Endothelial cell of umbilical vein (primary cell): ENCODE data around the gene THBS1. TPM values are rescaled to one million over a fixed set of nuclear protein-coding genes. Genes with fewer than 3 reads are reported as not detected.

Experiments used
- BruUV-seq: library from RNA; stranded (reverse); fragments of 400-500 nt; replicated peaks from 2 replicates; lab custom pipeline; 2021; lab: Mats Ljungman, UMichigan
- CTCF ChIA-PET: fragments of 300-600, 350-600 bp; sonication (Branson Sonifier 250); formaldehyde crosslinking; loops from one replicate; lab custom pipeline; 2021; ENCODE audit warnings: antibody characterized with exemption, inconsistent platforms; lab: Charles Lee
- POLR2A ChIA-PET: fragments of 300-600, 350-600 bp; sonication (Branson Sonifier 250); formaldehyde crosslinking; loops from one replicate; lab custom pipeline; 2021; ENCODE audit warnings: antibody characterized with exemption, inconsistent platforms; lab: Charles Lee
- DNase-seq: peaks from one replicate; pipeline ENCODE4 v3.0.0-alpha.2; 2011; ENCODE audit warnings: low read depth, low spot score
- FAIRE-seq: peaks from 2 replicates; lab custom pipeline; 2011; peaks lifted over from hg19 to GRCh38; lab: Jason Lieb, UNC
- H2AFZ ChIP-seq: 2 replicates; pipeline ENCODE4 v1.6.0; 2012; ENCODE audit warnings: low read depth, low read length, control low read depth, inconsistent platforms
- H3K27ac ChIP-seq: 2 replicates; pipeline ENCODE4 v1.5.1; 2011; ENCODE audit warnings: low read depth, mild to moderate bottlenecking, control low read depth, low read length, moderate library complexity; ENCODE audit not compliant: insufficient read depth
- H3K27me3 ChIP-seq, 2 experiments: 2 replicates each; pipeline versions ENCODE4 v1.6.0 to v1.6.1; 2011; ENCODE audit warnings: low read length in 2 of 2, mixed read lengths in 1 of 2; ENCODE audit not compliant: control insufficient read depth in 2 of 2, insufficient read depth in 2 of 2
- H3K36me3 ChIP-seq, 2 experiments: 2 replicates in 1 of 2; 3 replicates in 1 of 2; pipeline ENCODE4 v1.5.1; 2011; ENCODE audit warnings: low read length in 2 of 2, mild to moderate bottlenecking in 1 of 2, moderate library complexity in 1 of 2; ENCODE audit not compliant: control insufficient read depth in 2 of 2, insufficient read depth in 2 of 2; ENCODE audit errors: extremely low read depth in 1 of 2
- H3K4me1 ChIP-seq: 3 replicates; pipeline ENCODE4 v1.5.1; 2011; ENCODE audit warnings: mild to moderate bottlenecking, low read length; ENCODE audit not compliant: control insufficient read depth, insufficient read depth; ENCODE audit errors: extremely low read depth
- H3K4me2 ChIP-seq: 2 replicates; pipeline ENCODE4 v1.6.1; 2011; ENCODE audit warnings: low read length, control low read depth, mixed read lengths; ENCODE audit not compliant: insufficient read depth
- H3K4me3 ChIP-seq, 3 experiments: fragments of 200-600 bp in 1 of 3; sonication (generic), shearing (Covaris generic) in 1 of 3; replicated peaks in 1 of 3; 2 replicates each; pipeline ENCODE4 v1.5.1; 2011 to 2016; ENCODE audit warnings: control low read depth in 3 of 3, low read length in 3 of 3, mild to moderate bottlenecking in 2 of 3, inconsistent platforms in 1 of 3, low read depth in 1 of 3, moderate library complexity in 1 of 3; ENCODE audit not compliant: insufficient read depth in 1 of 3
- H3K79me2 ChIP-seq: 2 replicates; pipeline ENCODE4 v1.6.0; 2012; ENCODE audit warnings: low read length, inconsistent platforms; ENCODE audit not compliant: control insufficient read depth, insufficient read depth
- H3K9ac ChIP-seq: replicated peaks from 2 replicates; pipeline ENCODE3; 2011; ENCODE audit warnings: low read length, control low read depth; ENCODE audit not compliant: insufficient read depth; ENCODE audit errors: extremely low read depth
- H3K9me1 ChIP-seq: replicated peaks from 3 replicates; pipeline ENCODE4 v1.6.0; 2011; ENCODE audit warnings: mild to moderate bottlenecking, low read length; ENCODE audit not compliant: control insufficient read depth, insufficient read depth; ENCODE audit errors: extremely low read depth
- H3K9me3 ChIP-seq: replicated peaks from 2 replicates; pipeline ENCODE4 v1.5.1; 2012; ENCODE audit warnings: low read length, inconsistent platforms; ENCODE audit not compliant: control insufficient read depth, insufficient read depth
- H4K20me1 ChIP-seq: replicated peaks from 2 replicates; pipeline ENCODE3; 2011; ENCODE audit warnings: mild to moderate bottlenecking, low read length; ENCODE audit not compliant: control insufficient read depth, insufficient read depth; ENCODE audit errors: extremely low read depth
- CTCF ChIP-seq, 2 donors: IDR thresholded peaks; 1 replicate in 1 of 2; 2 replicates in 1 of 2; pipeline ENCODE4 v1.5.1; 2011; ENCODE audit warnings: low read length in 2 of 2, mild to moderate bottlenecking in 2 of 2, moderate library complexity in 2 of 2, control low read depth in 1 of 2, inconsistent platforms in 1 of 2, low read depth in 1 of 2; ENCODE audit not compliant: insufficient read depth in 1 of 2; ENCODE audit errors: extremely low read depth in 1 of 2
- EZH2 ChIP-seq: IDR thresholded peaks from 2 replicates; pipeline ENCODE4 v1.6.1; 2012; ENCODE audit warnings: borderline replicate concordance, low read depth, mild to moderate bottlenecking, moderate library complexity, low read length, inconsistent platforms; ENCODE audit not compliant: severe bottlenecking
- FOS ChIP-seq: IDR thresholded peaks from 2 replicates; pipeline ENCODE4 v1.6.1; 2011; ENCODE audit warnings: mild to moderate bottlenecking, low read length, moderate library complexity, borderline replicate concordance; ENCODE audit not compliant: insufficient read depth
- GATA2 ChIP-seq: IDR thresholded peaks from 2 replicates; pipeline ENCODE4 v1.7.0; 2011; ENCODE audit warnings: low read depth, mild to moderate bottlenecking, moderate library complexity, mixed read lengths, low read length; ENCODE audit not compliant: insufficient read length, insufficient read depth
- JUN ChIP-seq: IDR thresholded peaks from 2 replicates; pipeline ENCODE4 v1.6.1; 2011; ENCODE audit warnings: borderline replicate concordance, low read depth; ENCODE audit not compliant: insufficient read length, insufficient read depth
- MYC ChIP-seq: IDR thresholded peaks from one replicate; pipeline ENCODE4 v1.6.1; 2011; ENCODE audit warnings: mild to moderate bottlenecking, low read depth, low read length
- POLR2A ChIP-seq: IDR thresholded peaks from 2 replicates; pipeline ENCODE4 v1.6.1; 2012; ENCODE audit warnings: low read depth, mild to moderate bottlenecking, control low read depth, low read length
- POLR2AphosphoS5 ChIP-seq: IDR thresholded peaks from 2 replicates; pipeline ENCODE4 v1.6.1; 2012; ENCODE audit warnings: low read depth, mild to moderate bottlenecking, control low read depth, low read length, moderate library complexity; ENCODE audit not compliant: insufficient read depth
- dilution Hi-C: fragments of 300-500 bp; cut with MboI; formaldehyde crosslinking; loops from one replicate; pipeline ENCODE4 v1.15.0; 2019; ENCODE audit warnings: low sequenced_read_pairs; ENCODE audit not compliant: extremely low pct_ligation_motif_present
- intact Hi-C: fragments of 100-400 bp; cut with micrococcal nuclease; formaldehyde crosslinking; loops from one replicate; pipeline ENCODE4 v1.10.0; 2022
- polyA plus RNA-seq, 4 experiments: library from polyadenylated mRNA; depleted of rRNA in 3 of 4; stranded (reverse) in 3 of 4; unstranded in 1 of 4; fragments of >200 nt; gene quantifications; 2 replicates each; pipeline versions ENCODE4 v1.2.1 to v1.2.3, GENCODE V29; 2011 to 2012; ENCODE audit warnings: missing spikeins in 1 of 4
- total RNA-seq: library from RNA; stranded (reverse); gene quantifications from 2 replicates; pipeline ENCODE4 v1.2.3, GENCODE V29; 2021
- TF ChIP-seq, protein P1 (sequence below): IDR thresholded peaks from 2 replicates; pipeline ENCODE4 v1.6.1; 2011; ENCODE audit not compliant: insufficient read depth, insufficient read length

The THBS1 gene
- total and polyA plus RNA-seq, 2 donors (not counting 3 experiments of a cell fraction or from before 2014, with no cell fraction given), result 6,293 to 8,883 TPM

GRCh38 chr15:39575180-39575579 lies 5.7 kb upstream of the THBS1 start:
- H3K9me3 ChIP-seq, result no peaks in the 10 kb centered on the region
- H3K27ac ChIP-seq, result no peak overlapping the region
- no TSS peak for BruUV-seq
- intact Hi-C loops (no loop called here), dilution Hi-C loops (no loop called here)
- H3K9ac ChIP-seq, result no peak overlapping the region
- no peak overlapping the region for H3K4me3 ChIP-seq
- FAIRE-seq, result no peak
- CTCF ChIA-PET, result interaction anchor here (0.6 kb wide), 1 partner anchor 161 kb away, joined by 4 read pairs; no protein-coding TSS in a partner anchor
- TF ChIP-seq, protein P1, sequence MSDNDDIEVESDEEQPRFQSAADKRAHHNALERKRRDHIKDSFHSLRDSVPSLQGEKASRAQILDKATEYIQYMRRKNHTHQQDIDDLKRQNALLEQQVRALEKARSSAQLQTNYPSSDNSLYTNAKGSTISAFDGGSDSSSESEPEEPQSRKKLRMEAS, result no peak
- TF ChIP-seq POLR2AphosphoS5 (no peak), CTCF (IDR thresholded peaks at IDR 0.05; ENCODE audit: extremely low read depth in 1 of 2, insufficient read depth in 1 of 2, low read depth in 1 of 2, low read length in 2 of 2) (no peak), FOS (no peak), EZH2 (no peak), POLR2A (no peak), GATA2 (no peak), MYC (no peak), JUN (no peak)
- no peak overlapping the region for H3K4me2 ChIP-seq
- H3K4me1 ChIP-seq, result peaks cover 20% of the 10 kb centered on the region
- peaks cover 9% of the 10 kb centered on the region for H3K79me2 ChIP-seq
- POLR2A ChIA-PET, result no interaction called here
- H3K9me1 ChIP-seq, result no peaks in the 10 kb centered on the region
- H2AFZ ChIP-seq, result no peak overlapping the region
- H4K20me1 ChIP-seq, result no peaks in the 10 kb centered on the region
- DNase-seq, result no peak
- H3K27me3 ChIP-seq, result no peaks in the 10 kb centered on the region
- H3K36me3 ChIP-seq, result no peaks in the 10 kb centered on the region
